Cardiac fibroblast (primary cell): ENCODE results near the gene B3GALT4.
A peak's percentile ranks its signal among the peaks of the same experiment; 100 is the strongest.

Experiments
- DNase-seq, 2 donors: peaks; one replicate each; pipeline versions ENCODE4 v3.0.0 to v3.0.0-alpha.2; 2010; ENCODE audit warnings: low read depth in 2 of 2
- H3K4me3 ChIP-seq, 2 donors: replicated peaks in 1 of 2; 1 replicate in 1 of 2; 2 replicates in 1 of 2; pipeline ENCODE4 v1.5.1; 2011; ENCODE audit warnings: low read depth in 2 of 2, low read length in 2 of 2, mild to moderate bottlenecking in 2 of 2, moderate library complexity in 1 of 2
- CTCF ChIP-seq: IDR thresholded peaks from one replicate; pipeline ENCODE4 v1.5.1; 2011; ENCODE audit warnings: low read depth, mild to moderate bottlenecking, low read length, inconsistent platforms

The B3GALT4 gene

DNA sequence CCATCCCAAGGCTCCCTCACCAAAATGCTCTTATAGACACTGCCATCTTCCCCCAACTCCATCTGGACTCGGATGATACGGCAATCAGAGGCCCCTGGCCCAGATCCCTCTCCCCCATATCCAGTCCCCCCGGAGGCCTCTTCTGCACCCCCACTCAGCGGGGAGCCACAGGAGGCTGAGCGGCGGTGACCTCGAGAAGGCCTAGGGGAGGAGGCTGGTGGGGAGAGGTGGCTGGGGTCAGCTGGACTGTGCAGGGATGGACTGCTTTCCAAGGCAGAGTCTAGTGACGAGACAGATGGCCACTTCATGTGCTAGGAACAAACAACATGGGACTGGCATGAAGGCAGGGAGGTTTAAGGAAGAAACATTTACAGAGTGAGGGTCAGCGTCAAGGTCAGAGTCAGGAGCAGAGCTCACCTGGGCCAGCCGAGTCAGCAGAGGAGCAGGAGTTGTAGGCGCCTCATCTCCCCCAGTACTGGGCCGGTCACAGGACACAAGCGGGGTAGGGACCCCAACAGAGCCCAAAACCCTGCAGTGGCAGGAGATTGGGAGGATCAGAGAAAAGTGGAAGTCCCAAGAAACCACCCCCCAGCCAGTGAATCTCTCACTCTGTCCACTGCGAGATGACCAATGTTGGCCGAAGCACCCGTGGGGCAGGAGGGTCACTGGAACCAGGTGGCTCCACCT, 16.2 kb downstream of the B3GALT4 start:
- no peak overlapping the region for H3K4me3 ChIP-seq
- DNase-seq, result no peak
- no peak for TF ChIP-seq CTCF

DNA sequence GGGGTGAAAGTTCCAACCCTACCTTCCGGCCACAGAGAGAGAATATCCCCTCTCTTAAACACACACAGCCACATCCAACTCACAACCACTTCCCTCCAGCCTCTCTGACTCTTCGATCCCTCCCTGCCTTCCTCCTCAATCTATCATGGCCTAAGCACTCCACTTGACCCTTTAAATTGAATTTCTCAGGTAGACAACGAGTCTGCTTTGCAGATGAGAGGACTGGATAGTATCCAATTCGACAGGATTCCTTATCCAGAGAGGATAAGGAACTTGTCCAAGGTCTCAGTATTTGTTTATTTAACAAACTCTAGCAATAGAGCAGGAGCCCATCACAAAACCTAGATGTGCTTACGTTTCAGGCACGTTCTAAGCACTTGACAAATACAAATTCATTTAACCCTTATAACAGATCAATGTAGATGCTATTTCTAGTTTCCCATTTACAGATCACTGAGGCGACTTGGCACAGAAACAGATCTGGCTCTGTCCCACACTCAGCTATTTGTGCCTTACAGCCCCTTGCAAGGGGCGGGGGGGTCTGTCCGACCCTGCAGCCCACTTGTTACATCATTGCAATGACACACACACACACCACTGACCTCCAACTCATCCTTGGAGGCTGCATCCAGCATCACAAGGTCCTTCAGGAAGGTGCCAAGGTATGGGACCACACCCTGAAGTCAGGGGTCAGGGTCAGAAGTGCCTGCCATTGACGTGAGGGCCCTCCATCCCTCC, 17.3 kb downstream of the B3GALT4 start:
- no peak overlapping the region for H3K4me3 ChIP-seq
- TF ChIP-seq CTCF, result no peak
- no peak for DNase-seq

GRCh38 chr6:33295621-33296369, 18.9 kb downstream of the B3GALT4 start:
- H3K4me3 ChIP-seq, result no peak overlapping the region
- DNase-seq, result no peak
- TF ChIP-seq CTCF, result no peak

- TF ChIP-seq CTCF, result no peak
- no peak for DNase-seq
- H3K4me3 ChIP-seq, result peak overlapping the region; percentile 49 to 63
Observed at GRCh38 chr6:33296797-33297405, 20.0 kb downstream of the B3GALT4 start.

DNA sequence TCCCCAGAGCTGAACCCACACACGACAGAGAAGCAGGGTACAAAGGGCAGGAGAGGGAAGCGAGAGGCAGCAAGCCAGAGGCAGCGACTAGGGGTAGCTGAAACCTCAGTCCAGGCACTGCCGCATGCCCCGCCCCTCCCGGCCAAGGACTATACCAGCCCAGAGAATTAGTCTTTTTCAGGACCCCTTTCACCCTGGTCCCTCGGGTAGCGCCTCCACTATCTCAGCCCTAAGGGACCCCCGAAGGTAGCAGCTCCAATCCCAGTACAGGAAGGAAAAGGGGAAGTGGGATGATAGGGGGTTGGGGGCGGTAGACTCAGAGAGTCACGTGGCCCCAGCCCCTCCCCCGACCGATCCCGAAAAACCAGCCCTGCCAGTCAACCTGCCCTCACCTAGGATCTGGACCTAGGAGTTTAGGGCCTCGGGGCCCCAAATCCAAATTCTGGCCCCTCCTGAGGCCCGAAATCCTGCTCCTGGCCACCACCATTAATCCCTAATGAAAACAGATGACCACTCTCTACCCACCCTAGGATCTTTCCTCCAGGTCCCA, 20.6 kb downstream of the B3GALT4 start:
- H3K4me3 ChIP-seq, result peak overlapping the region; percentile 49 to 63
- TF ChIP-seq CTCF, result no peak
- no peak for DNase-seq
